Right renal pelvis (tissue), 4 donors: Measurements from ENCODE around the gene ZCCHC2. TPM values are rescaled to one million over a fixed set of nuclear protein-coding genes. Genes with fewer than 3 reads are reported as not detected.

ENCODE experiments used
- DNase-seq, 4 donors: peaks; one replicate each; pipeline ENCODE4 v3.0.0-alpha.2; 2013; ENCODE audit warnings: low read depth in 4 of 4, low spot score in 3 of 4, missing footprints in 1 of 4
- polyA plus RNA-seq, 4 donors: library from polyadenylated mRNA; unstranded; fragments of 120-200 nt; gene quantifications; one replicate each; pipeline ENCODE4 v1.2.1, GENCODE V29; 2013; ENCODE audit not compliant: insufficient read length in 4 of 4

ZCCHC2 gene
- polyA plus RNA-seq, 4 donors = 13.1 to 19.6 (median 15.1) TPM

GRCh38 chr18:62537042-62537894, 14.4 kb downstream of the ZCCHC2 start:
- DNase-seq = no peak

GRCh38 chr18:62537946-62538345, 15.1 kb downstream of the ZCCHC2 start:
- no peak for DNase-seq

GRCh38 chr18:62538881-62539280, 16.1 kb downstream of the ZCCHC2 start:
- DNase-seq = no peak

- DNase-seq = no peak
Observed at GRCh38 chr18:62539284-62540165, 16.7 kb downstream of the ZCCHC2 start.

- no peak for DNase-seq
Observed at GRCh38 chr18:62543021-62543420, 20.2 kb downstream of the ZCCHC2 start.

GRCh38 chr18:62545098-62545497, 22.3 kb downstream of the ZCCHC2 start:
- DNase-seq = no peak

GRCh38 chr18:62549755-62550154, 26.9 kb downstream of the ZCCHC2 start:
- DNase-seq = no peak

GRCh38 chr18:62550746-62551145, 27.9 kb downstream of the ZCCHC2 start:
- no peak for DNase-seq

- DNase-seq = no peak
Observed at GRCh38 chr18:62551972-62552513, 29.2 kb downstream of the ZCCHC2 start.

GRCh38 chr18:62554061-62554815, 31.4 kb downstream of the ZCCHC2 start:
- no peak for DNase-seq

GRCh38 chr18:62555135-62555534, 32.3 kb downstream of the ZCCHC2 start:
- DNase-seq = no peak

GRCh38 chr18:62556397-62556796, 33.6 kb downstream of the ZCCHC2 start:
- DNase-seq = no peak

GRCh38 chr18:62558015-62558663, 35.3 kb downstream of the ZCCHC2 start:
- DNase-seq = no peak

- no peak for DNase-seq
Observed at GRCh38 chr18:62564044-62564443, 41.2 kb downstream of the ZCCHC2 start.

GRCh38 chr18:62566199-62566598, 43.4 kb downstream of the ZCCHC2 start:
- no peak for DNase-seq

GRCh38 chr18:62566818-62567217, 44.0 kb downstream of the ZCCHC2 start:
- no peak for DNase-seq

GRCh38 chr18:62569081-62569655, 46.3 kb downstream of the ZCCHC2 start:
- no peak for DNase-seq

GRCh38 chr18:62571037-62571436, 48.2 kb downstream of the ZCCHC2 start:
- DNase-seq = no peak

- no peak for DNase-seq
Observed at GRCh38 chr18:62571648-62572047, 48.8 kb downstream of the ZCCHC2 start.

GRCh38 chr18:62572456-62572855, 49.6 kb downstream of the ZCCHC2 start:
- no peak for DNase-seq
